HFFc6 (cell line): ENCODE results near the gene NFIX. TPM values are rescaled to one million over a fixed set of nuclear protein-coding genes. Genes with fewer than 3 reads are reported as not detected.

Experiments
- DNase-seq: peaks from one replicate; pipeline ENCODE4 v3.0.0-alpha.2; 2018
- H3K27ac Mint-ChIP-seq: 2 replicates; pipeline ENCODE4 v1.8.0; 2020; ENCODE audit warnings: mild to moderate bottlenecking, mixed read lengths
- H3K27me3 Mint-ChIP-seq: 2 replicates; pipeline ENCODE4 v1.8.0; 2021; ENCODE audit warnings: mild to moderate bottlenecking, moderate library complexity, mixed read lengths; ENCODE audit not compliant: insufficient read depth
- H3K36me3 Mint-ChIP-seq: 2 replicates; pipeline ENCODE4 v1.8.0; 2021; ENCODE audit warnings: low read depth, mixed read lengths
- H3K4me1 Mint-ChIP-seq: 2 replicates; pipeline ENCODE4 v1.8.0; 2020; ENCODE audit warnings: low read depth, mixed read lengths
- H3K4me3 Mint-ChIP-seq: 2 replicates; pipeline ENCODE4 v1.8.0; 2020; ENCODE audit warnings: mild to moderate bottlenecking, moderate library complexity, mixed read lengths
- H3K9me3 Mint-ChIP-seq: 2 replicates; pipeline ENCODE4 v1.8.0; 2020; ENCODE audit warnings: mild to moderate bottlenecking, mixed read lengths
- CTCF ChIP-seq: fragments of 200-600 bp; sonication (generic); IDR thresholded peaks from 2 replicates; pipeline ENCODE4 v1.5.0; 2021; ENCODE audit warnings: antibody characterized with exemption, mild to moderate bottlenecking
- total RNA-seq, 6 experiments: library from RNA; stranded (reverse); fragmentation: NEBNext Ultra II Directional; extraction: Animal tissue kit (Norgen Biotek cat#: 25700); gene quantifications; 2 replicates in 1 of 6; 3 replicates in 5 of 6; pipeline ENCODE4 v1.2.3, GENCODE V29; 2021

NFIX gene
- total RNA-seq, 6 experiments from 2014 or later = 129 to 161 (median 142) TPM

- H3K4me3 Mint-ChIP-seq = no peak overlapping the region
- H3K27ac Mint-ChIP-seq = no peak overlapping the region
- H3K4me1 Mint-ChIP-seq = peaks cover 22% of the 10 kb centered on the region
- H3K36me3 Mint-ChIP-seq = peaks cover 8% of the 10 kb centered on the region; the same call in 1 of the 2 replicates
- no peaks in the 10 kb centered on the region for H3K9me3 Mint-ChIP-seq
- H3K27me3 Mint-ChIP-seq = no peaks in the 10 kb centered on the region; the same call in 1 of the 2 replicates
- no peak for TF ChIP-seq CTCF
- DNase-seq = no peak
Measured at GRCh38 chr19:13112555-13112954, 117.3 kb downstream of the NFIX start.

- Mint-ChIP-seq H3K9me3 (no peaks in the 10 kb centered on the region), H3K36me3 (peaks cover 6% of the 10 kb centered on the region; the same call in 1 of the 2 replicates), H3K4me3 (peak overlapping the region; percentile 99), H3K4me1 (peaks cover 40% of the 10 kb centered on the region), H3K27ac (peak overlapping the region; percentile 95), H3K27me3 (no peaks in the 10 kb centered on the region; the same call in 1 of the 2 replicates)
- DNase-seq = no peak
- TF ChIP-seq CTCF = no peak
Measured at GRCh38 chr19:13115936-13116281, 120.6 kb downstream of the NFIX start.

GRCh38 chr19:13116282-13117175, 121.3 kb downstream of the NFIX start, which contains the start of gene TRMT1:
Gene TRMT1 (minus strand): TSS chr19:13116740. CDS start chr19:13116399, 341 bp downstream.
- DNase-seq = peak; percentile 93
- Mint-ChIP-seq H3K9me3 (no peaks in the 10 kb centered on the region), H3K27ac (peak within 1 kb of the TSS; percentile 95), H3K4me1 (peaks cover 46% of the 10 kb centered on the region), H3K36me3 (peaks cover 6% of the 10 kb centered on the region; the same call in 1 of the 2 replicates), H3K27me3 (no peaks in the 10 kb centered on the region; the same call in 1 of the 2 replicates), H3K4me3 (peak within 1 kb of the TSS; percentile 99)
- no peak for TF ChIP-seq CTCF

- TF ChIP-seq CTCF = no peak
- H3K4me3 Mint-ChIP-seq = peak overlapping the region; percentile 99
- H3K27me3 Mint-ChIP-seq = no peaks in the 10 kb centered on the region; the same call in 1 of the 2 replicates
- peaks cover 54% of the 10 kb centered on the region for H3K4me1 Mint-ChIP-seq
- H3K9me3 Mint-ChIP-seq = no peaks in the 10 kb centered on the region
- H3K36me3 Mint-ChIP-seq = peaks cover 6% of the 10 kb centered on the region; the same call in 1 of the 2 replicates
- H3K27ac Mint-ChIP-seq = peak overlapping the region; percentile 95
- no peak for DNase-seq
Measured at GRCh38 chr19:13117176-13117771, 122.0 kb downstream of the NFIX start.

- Mint-ChIP-seq H3K36me3 (peaks cover 6% of the 10 kb centered on the region; the same call in 1 of the 2 replicates), H3K4me3 (peak within 1 kb of the TSS; percentile 99), H3K9me3 (no peaks in the 10 kb centered on the region), H3K4me1 (peaks cover 60% of the 10 kb centered on the region), H3K27me3 (no peaks in the 10 kb centered on the region; the same call in 1 of the 2 replicates), H3K27ac (peak within 1 kb of the TSS; percentile 95)
- no peak for TF ChIP-seq CTCF
- peak; percentile 81 for DNase-seq
Measured at GRCh38 chr19:13117772-13118423, 122.6 kb downstream of the NFIX start, which contains the start of gene NACC1. Gene NACC1 (plus strand): TSS chr19:13118264. CDS start chr19:13135208, 16,944 bp downstream.
